Inflammatory macrophage treated with lipopolysaccharide for 4 hours (primary cell): ENCODE measurements around the gene TYR.
"Not testable (repeated sequence)": the region's sequence is repeated elsewhere in the genome, so short reads cannot be mapped to it uniquely, and the experiment has no call there.

Experiments used
- DNase-seq: peaks from one replicate; pipeline ENCODE4 v3.0.0-alpha.2; 2020

TYR gene

GRCh38 chr11:89177691-89178231 is at the start of gene TYR:
Gene TYR, plus strand, starts transcription at chr11:89177875. Its CDS starts 79 bp downstream, at chr11:89177954.
- DNase-seq, result no peak

DNA sequence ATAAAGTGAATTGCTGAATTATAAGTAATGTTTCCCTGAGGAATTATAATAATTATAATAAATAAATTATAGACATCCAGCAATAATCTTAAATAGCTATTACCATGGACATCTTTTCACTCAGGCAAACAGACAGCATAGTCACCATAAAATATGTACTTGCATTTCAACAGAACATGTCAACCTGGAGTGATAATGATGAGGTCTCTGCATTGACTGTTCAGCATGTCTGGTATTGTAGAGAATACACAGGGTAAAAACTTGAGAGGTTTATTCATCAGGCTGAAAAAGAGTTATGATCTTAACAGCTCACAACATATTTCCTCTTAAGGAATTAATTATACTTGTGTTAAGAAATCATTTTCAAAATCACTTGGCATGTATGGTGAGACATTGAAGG is 41.1 kb upstream of the TYR start:
- no peak for DNase-seq

GRCh38 chr11:89147229-89147628 is 30.4 kb upstream of the TYR start:
- DNase-seq, result no peak

GRCh38 chr11:89159974-89160373 is 17.7 kb upstream of the TYR start:
- no peak for DNase-seq

GRCh38 chr11:89161949-89162348 is 15.7 kb upstream of the TYR start:
- DNase-seq, result no peak

- no peak for DNase-seq
These were observed 14.0 kb upstream of the TYR start for GRCh38 chr11:89163686-89164085.

DNA sequence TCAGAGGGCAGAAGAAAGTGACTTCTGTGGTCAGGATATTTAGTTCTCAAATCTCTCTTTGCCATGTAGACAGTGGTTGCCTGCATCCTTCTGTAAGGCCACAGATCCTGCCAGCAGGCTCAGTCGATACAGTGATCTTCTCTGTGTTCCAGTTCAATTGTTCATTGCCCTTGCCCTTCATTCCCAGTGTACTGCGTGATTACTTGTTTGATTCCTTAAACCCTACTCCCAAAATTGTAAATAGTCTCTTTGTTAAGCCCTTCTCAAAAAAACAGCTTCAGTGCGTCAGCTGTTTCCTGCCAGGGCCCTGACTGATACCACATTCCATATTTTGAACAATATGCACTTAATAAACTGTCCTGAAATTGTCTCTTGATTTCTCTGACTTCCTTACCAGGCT is 9.3 kb upstream of the TYR start:
- no peak for DNase-seq

GRCh38 chr11:89175796-89176195 is 1.9 kb upstream of the TYR start:
- DNase-seq, result no peak

- DNase-seq, result no peak
These were observed 737 bp upstream of the TYR start for GRCh38 chr11:89176938-89177337.

GRCh38 chr11:89181111-89181510 is 3.4 kb downstream of the TYR start:
- no peak for DNase-seq

- no peak for DNase-seq
These were observed 5.3 kb downstream of the TYR start for GRCh38 chr11:89182773-89183518.

DNA sequence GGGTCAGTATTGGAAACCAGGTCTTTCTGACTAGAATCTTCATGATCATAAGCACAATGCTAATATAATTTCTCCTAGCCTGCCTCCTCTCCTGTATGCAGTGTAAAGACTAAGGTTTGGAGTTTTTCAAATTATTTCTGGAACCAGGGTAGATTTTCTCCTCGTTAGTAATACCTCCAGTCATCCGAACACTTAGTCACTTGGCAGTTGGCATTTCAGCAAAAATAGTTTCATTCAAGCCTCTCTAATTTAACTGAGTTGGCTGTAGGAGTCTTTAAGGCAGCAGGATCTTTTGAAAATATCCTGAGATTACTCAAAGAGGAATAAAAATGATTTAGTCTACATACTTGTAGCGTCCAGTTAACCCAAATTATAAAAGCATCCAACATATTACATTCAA is 6.3 kb downstream of the TYR start:
- DNase-seq, result no peak

DNA sequence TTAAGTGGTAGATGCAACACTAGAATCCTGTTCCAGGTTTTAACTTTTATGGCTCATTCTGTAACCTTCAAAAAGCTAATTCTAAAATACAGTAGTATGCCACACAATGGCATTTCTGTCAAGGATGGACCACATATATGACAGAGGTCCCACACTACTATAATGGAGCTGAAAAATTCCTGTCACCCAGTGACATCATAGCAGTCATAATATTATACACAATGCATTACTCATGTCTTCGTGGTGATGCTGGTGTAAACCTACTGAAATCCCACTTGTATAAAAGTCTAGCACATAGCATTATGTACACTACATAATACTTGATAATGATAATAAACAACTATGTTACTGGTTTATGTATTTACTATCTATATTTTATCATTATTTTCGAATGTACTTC is 12.1 kb downstream of the TYR start:
- DNase-seq, result no peak

GRCh38 chr11:89201138-89201537 is 23.5 kb downstream of the TYR start:
- no peak for DNase-seq

DNA sequence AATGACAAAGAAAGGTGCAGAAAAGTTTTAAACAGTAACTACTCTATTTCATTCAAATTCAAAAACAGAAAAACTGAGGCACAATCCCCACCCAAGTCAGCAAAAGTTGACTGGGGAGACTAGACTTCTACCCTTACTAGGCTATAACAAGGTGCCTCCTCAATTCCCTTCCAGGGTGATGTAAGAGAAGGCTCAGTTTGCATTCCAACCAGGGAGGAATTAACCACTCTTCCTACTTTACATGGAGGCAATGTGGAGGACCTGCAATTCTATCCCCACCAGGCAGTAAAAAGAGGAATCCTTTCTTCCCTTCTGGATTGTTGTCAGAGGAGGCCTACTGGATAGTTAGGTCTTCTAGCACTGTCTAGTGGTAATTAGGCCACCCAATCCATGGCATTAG is 26.1 kb downstream of the TYR start:
- no peak for DNase-seq

- DNase-seq, result no peak
These were observed 27.7 kb downstream of the TYR start for GRCh38 chr11:89205378-89205777.

DNA sequence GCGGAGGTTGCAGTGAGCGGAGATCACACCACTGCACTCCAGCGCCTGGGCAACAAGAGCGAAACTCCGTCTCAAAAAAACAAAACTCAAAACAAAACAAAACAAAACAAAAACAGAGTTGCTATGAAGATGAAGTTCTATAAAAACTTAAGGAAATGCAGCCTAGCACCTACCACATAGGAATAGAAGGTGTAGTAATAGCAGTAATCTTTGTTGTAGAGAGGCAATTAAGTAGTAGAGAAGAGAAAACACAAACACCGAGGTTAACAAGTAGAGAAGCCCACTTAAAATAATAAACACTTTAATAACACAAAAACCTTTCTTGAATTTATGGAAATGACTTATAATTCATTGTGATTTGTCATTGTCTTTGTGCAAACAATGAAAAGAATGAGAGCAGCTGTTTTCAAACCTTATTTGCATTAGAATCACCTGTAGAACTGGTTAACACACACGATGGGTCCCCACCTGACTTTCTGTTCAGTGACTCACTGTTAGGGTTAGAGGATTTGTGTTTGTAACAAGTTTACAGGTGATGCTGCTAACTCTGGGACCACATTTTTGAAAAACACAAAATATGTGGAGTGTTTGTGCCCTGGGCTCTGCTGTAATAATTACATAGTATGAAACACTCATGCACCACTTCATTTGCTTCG is 43.1 kb downstream of the TYR start:
- no peak for DNase-seq

- no peak for DNase-seq
These were observed 57.4 kb downstream of the TYR start for GRCh38 chr11:89235083-89235482.

DNA sequence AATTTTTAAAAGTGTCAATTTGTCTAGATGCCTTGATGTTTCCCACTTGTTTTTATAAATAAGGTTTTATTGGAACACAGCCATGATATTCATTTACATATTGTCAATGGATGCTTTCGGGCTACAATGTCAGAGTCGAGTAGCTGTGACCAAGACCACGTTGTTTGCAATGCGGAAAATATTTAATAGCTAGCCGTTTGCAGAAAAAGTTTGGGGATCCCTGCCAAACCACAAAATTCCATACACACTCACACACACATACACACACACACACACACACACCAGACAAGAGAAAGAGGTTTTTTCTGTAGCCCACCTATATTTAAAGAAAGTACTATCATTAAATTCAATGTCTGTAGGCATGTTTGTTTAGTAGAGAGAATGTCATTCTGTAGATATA is 58.3 kb downstream of the TYR start:
- DNase-seq, result no peak

DNA sequence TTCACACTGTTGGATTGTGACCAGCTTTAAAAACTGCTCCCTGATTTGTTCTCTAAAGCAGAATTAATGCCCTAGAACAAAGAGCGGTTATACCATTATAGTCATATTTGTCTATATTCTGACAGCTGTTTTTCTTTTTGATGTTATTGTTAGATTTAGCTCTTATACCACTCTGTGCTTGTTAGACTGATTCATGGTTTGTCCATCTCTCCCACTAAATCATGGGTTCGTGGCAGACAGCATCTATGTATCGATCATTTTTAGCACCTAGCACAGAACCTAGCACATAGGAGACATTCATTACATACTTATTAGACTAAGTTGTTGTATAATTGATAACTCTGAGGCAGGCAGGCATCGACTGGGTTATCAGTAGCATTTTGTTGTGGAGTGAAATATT is 69.3 kb downstream of the TYR start:
- DNase-seq, result not testable (repeated sequence)

GRCh38 chr11:89249196-89249595 is 71.5 kb downstream of the TYR start:
- DNase-seq, result no peak

GRCh38 chr11:89261483-89261882 is 83.8 kb downstream of the TYR start:
- DNase-seq, result not testable (repeated sequence)

DNA sequence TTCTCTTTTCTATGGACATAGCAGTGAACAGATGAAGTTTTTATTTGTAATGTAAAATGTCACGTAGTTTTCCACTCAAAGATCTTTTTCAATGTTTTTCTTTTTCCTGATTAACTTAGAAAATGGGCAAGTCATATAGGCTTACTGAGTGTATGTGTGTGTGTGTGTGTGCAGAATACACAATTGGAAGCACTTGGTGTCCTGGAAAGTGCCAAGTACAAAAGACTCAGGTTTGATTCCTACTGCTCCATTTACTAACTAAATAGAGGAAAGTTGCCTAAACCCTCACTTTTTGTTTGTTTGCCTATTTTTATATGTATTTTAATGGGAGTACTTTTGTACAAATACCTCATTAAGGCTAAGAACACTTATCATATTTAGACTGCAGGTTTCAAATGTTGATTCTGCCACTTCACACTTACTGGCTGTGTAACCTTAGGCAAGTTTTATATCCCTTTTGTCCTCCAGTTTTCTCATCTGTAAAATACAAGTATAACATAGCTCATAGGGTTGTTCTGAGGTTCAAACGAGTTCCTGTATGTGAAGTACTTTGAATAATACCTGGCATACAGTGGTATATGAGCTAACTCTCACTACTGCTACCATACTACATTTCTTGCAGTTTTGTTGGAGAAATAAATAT is 90.1 kb downstream of the TYR start:
- DNase-seq, result no peak

- not testable (repeated sequence) for DNase-seq
These were observed 94.9 kb downstream of the TYR start for GRCh38 chr11:89272540-89273088.
